ENCODE results near the gene COL13A1. TPM values are rescaled to one million over a fixed set of nuclear protein-coding genes. Genes with fewer than 3 reads are reported as not detected.

The COL13A1 gene
- total RNA-seq, 4 donors from 2014 or later: 1.2 to 6.8 (median 3.9) TPM

GRCh38 chr10:69868821-69869220 lies 67.1 kb downstream of the COL13A1 start:
- no peak for ATAC-seq
- H3K36me3 ChIP-seq: no peaks in the 10 kb centered on the region
- H3K27ac ChIP-seq: no peak overlapping the region
- no peak for TF ChIP-seq POLR2A (IDR thresholded peaks at IDR 0.05)
- no peak for TF ChIP-seq EP300 (IDR thresholded peaks at IDR 0.05)
- TF ChIP-seq, protein P1, sequence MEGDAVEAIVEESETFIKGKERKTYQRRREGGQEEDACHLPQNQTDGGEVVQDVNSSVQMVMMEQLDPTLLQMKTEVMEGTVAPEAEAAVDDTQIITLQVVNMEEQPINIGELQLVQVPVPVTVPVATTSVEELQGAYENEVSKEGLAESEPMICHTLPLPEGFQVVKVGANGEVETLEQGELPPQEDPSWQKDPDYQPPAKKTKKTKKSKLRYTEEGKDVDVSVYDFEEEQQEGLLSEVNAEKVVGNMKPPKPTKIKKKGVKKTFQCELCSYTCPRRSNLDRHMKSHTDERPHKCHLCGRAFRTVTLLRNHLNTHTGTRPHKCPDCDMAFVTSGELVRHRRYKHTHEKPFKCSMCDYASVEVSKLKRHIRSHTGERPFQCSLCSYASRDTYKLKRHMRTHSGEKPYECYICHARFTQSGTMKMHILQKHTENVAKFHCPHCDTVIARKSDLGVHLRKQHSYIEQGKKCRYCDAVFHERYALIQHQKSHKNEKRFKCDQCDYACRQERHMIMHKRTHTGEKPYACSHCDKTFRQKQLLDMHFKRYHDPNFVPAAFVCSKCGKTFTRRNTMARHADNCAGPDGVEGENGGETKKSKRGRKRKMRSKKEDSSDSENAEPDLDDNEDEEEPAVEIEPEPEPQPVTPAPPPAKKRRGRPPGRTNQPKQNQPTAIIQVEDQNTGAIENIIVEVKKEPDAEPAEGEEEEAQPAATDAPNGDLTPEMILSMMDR (IDR thresholded peaks at IDR 0.05): no peak
- TF ChIP-seq POLR2AphosphoS5 (IDR thresholded peaks at IDR 0.05): no peak
- WGBS, 2 donors (ENCODE audit: low coverage in 1 of 2): 89% methylated on average over 1 of the region's 2 CpGs; no CpG with 5 or more reads in 1 of the 2 donors
- no peak overlapping the region for H3K4me3 ChIP-seq
- H3K9me3 ChIP-seq: no peaks in the 10 kb centered on the region
- H3K4me1 ChIP-seq: peaks cover 0 to 22% (median 0%) of the 10 kb centered on the region in 3 donors
- H3K27me3 ChIP-seq: no peaks in the 10 kb centered on the region

DNA sequence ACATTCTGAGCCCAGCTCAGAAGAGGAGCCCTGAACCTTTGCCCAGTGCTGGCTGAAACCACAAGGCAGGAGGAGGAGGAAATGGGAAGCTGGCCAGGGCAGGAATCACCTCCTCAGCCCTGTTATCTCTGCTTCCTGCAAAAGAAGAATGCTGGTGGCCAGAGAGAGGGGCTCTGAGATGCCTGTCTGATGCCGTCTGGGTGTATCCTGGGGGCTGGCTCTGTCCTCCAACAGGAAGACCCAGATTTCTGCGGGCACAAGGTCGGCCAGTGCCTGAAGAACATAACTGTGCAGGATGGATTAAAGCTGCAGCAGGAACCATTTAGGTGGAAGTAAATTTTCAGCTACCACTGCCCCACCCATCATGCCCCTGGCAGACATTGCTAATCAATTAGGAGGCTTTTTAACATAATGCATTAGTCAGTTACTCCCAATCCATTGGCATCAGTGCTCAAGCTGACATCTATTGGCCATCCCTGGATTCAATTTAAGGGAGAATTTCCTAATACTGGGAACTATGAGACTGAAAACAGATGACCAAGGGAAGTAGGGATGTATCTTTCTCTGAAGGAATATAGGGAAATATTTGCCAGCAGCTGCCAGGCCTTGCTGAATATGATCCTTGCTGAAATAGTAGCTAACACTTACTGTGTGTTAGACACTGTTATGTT lies 67.7 kb downstream of the COL13A1 start:
- WGBS, 2 donors (ENCODE audit: low coverage in 1 of 2): 70 to 80% methylated on average over 2 to 3 of the region's 3 CpGs
- no peaks in the 10 kb centered on the region for H3K9me3 ChIP-seq
- no peak overlapping the region for H3K27ac ChIP-seq
- H3K4me1 ChIP-seq: peaks cover 0 to 22% (median 0%) of the 10 kb centered on the region in 3 donors
- ATAC-seq: no peak
- TF ChIP-seq EP300 (IDR thresholded peaks at IDR 0.05) (no peak), POLR2A (IDR thresholded peaks at IDR 0.05) (no peak), POLR2AphosphoS5 (IDR thresholded peaks at IDR 0.05) (no peak)
- TF ChIP-seq, protein P1 (IDR thresholded peaks at IDR 0.05): no peak
- H3K36me3 ChIP-seq: no peaks in the 10 kb centered on the region
- no peak overlapping the region for H3K4me3 ChIP-seq
- no peaks in the 10 kb centered on the region for H3K27me3 ChIP-seq

DNA sequence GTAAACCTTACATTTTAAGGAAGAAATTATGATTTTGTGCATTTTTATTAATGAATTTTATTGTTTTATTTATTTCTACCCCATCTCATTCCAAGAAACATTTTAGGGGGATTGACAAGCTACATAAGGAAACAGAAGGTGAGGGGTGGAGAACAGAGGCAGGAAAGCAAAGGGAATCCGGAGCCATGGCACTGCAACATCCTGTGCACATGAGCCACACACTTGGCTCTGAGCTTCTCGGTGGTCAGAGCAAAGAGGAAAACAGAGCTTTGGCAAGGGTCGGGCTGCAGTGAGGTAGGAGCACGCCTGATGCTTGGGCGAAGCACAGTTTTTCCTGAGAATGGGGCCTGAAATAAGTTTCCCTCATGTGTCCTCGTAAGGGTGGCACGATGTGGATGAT lies 68.9 kb downstream of the COL13A1 start:
- Histone ChIP-seq H3K27me3 (no peaks in the 10 kb centered on the region), H3K36me3 (no peaks in the 10 kb centered on the region), H3K4me3 (no peak overlapping the region), H3K4me1 (peaks cover 0 to 19% (median 0%) of the 10 kb centered on the region in 3 donors), H3K9me3 (no peaks in the 10 kb centered on the region), H3K27ac (no peak overlapping the region)
- WGBS, 2 donors (ENCODE audit: low coverage in 1 of 2): 83 to 87% methylated on average over 7 of the region's 7 CpGs
- no peak for ATAC-seq
- TF ChIP-seq, protein P1 (IDR thresholded peaks at IDR 0.05): no peak
- TF ChIP-seq POLR2AphosphoS5 (IDR thresholded peaks at IDR 0.05) (no peak), POLR2A (IDR thresholded peaks at IDR 0.05) (no peak), EP300 (IDR thresholded peaks at IDR 0.05) (no peak)

DNA sequence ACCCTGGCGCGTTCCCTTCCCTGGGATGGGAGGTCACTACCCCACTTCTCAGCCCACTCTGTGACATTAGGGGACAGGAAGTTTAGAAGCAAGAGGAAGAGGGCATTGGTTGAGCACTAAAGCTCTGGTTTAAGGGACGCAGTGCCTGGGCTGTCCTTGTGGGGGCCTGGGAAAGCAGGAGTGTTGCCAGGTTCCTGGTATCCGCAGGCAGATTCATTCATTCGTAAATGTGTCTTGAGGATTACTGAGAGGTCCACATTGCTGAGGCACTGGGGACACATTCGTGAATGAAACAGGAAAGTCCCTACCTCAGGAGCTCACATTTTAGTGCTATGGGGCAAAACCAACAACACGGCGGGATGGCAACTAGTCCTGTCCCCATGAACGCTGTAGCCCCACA lies 69.4 kb downstream of the COL13A1 start:
- Histone ChIP-seq H3K27ac (no peak overlapping the region), H3K36me3 (no peaks in the 10 kb centered on the region), H3K9me3 (no peaks in the 10 kb centered on the region), H3K27me3 (no peaks in the 10 kb centered on the region), H3K4me3 (no peak overlapping the region), H3K4me1 (peaks cover 0 to 15% (median 0%) of the 10 kb centered on the region in 3 donors)
- TF ChIP-seq POLR2A (IDR thresholded peaks at IDR 0.05): no peak
- TF ChIP-seq, protein P1 (IDR thresholded peaks at IDR 0.05): no peak
- TF ChIP-seq EP300 (IDR thresholded peaks at IDR 0.05): no peak
- no peak for TF ChIP-seq POLR2AphosphoS5 (IDR thresholded peaks at IDR 0.05)
- ATAC-seq: no peak
- WGBS, 2 donors (ENCODE audit: low coverage in 1 of 2): 86% methylated on average over 4 of the region's 9 CpGs; no CpG with 5 or more reads in 1 of the 2 donors

DNA sequence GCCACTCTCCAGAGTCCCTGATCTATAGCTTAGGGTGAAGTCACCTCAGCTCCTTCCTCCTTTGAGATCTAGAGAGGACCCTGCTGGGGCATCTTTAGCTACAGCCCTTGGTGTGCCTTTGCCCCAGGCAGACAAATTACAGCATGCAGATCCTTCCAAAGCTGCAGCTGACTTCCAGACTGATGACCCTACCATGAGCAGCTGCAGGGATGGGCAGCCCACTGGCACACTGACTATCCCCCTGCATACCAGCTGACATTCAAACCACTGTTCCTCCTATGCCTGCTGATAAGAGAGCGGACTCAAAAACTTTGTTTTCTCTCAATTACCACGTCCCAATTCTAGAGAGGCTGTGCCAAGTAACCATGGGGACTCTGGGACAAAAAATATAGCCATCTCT lies 70.6 kb downstream of the COL13A1 start:
- peaks cover 0 to 2% (median 0%) of the 10 kb centered on the region in 3 donors for H3K4me1 ChIP-seq
- ATAC-seq: no peak
- no peaks in the 10 kb centered on the region for H3K27me3 ChIP-seq
- H3K9me3 ChIP-seq: no peaks in the 10 kb centered on the region
- H3K36me3 ChIP-seq: no peaks in the 10 kb centered on the region
- 72 to 80% methylated on average over 1 to 2 of the region's 2 CpGs for WGBS, 2 donors (ENCODE audit: low coverage in 1 of 2)
- no peak overlapping the region for H3K4me3 ChIP-seq
- H3K27ac ChIP-seq: no peak overlapping the region
- TF ChIP-seq POLR2AphosphoS5 (IDR thresholded peaks at IDR 0.05): no peak
- TF ChIP-seq, protein P1 (IDR thresholded peaks at IDR 0.05): no peak
- no peak for TF ChIP-seq EP300 (IDR thresholded peaks at IDR 0.05)
- no peak for TF ChIP-seq POLR2A (IDR thresholded peaks at IDR 0.05)
